GM13976 (cell line): Measurements from ENCODE around the gene UCN2.
"Not testable (repeated sequence)": the region's sequence is repeated elsewhere in the genome, so short reads cannot be mapped to it uniquely, and the experiment has no call there.

Experiments used
- DNase-seq: peaks from one replicate; pipeline ENCODE4 v3.0.0; 2012; ENCODE audit warnings: low spot score
- CTCF ChIP-seq: IDR thresholded peaks from 2 replicates; pipeline ENCODE4 v1.5.1; 2012; ENCODE audit warnings: borderline replicate concordance, mild to moderate bottlenecking; ENCODE audit not compliant: insufficient read depth; ENCODE audit errors: extremely low read depth, missing control alignments, control extremely low read depth
- in situ Hi-C: fragments of 300-500 bp; cut with MboI; formaldehyde crosslinking; loops from one replicate; pipeline ENCODE4 v1.12.0; 2022; ENCODE audit warnings: low sequenced_read_pairs, mixed read lengths, inconsistent platforms; ENCODE audit not compliant: unreplicated experiment

UCN2 gene

DNA sequence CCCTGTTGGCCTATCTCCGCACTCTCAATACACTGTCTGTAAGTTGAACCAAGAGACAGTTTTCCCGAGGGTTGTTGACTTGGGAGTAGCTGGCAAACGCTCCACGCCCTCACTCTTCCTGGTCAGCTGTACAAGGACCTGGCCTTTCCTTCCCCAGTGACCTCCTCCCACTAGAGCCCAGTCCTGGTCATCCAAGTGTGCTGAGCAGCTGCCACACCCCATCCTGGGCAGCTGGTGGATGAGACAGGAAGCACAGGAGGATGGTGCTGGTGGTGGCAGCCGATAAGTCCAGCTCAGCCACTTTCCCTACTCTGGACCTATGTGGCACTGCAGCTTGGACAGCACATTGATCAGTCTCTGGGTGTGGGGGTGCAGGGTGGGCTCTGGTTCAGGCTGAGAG lies 26.8 kb downstream of the UCN2 start:
- no peak for TF ChIP-seq CTCF
- in situ Hi-C loops = no loop called here
- DNase-seq = no peak

GRCh38 chr3:48536116-48536515 lies 27.5 kb downstream of the UCN2 start:
- TF ChIP-seq CTCF = no peak
- no peak for DNase-seq
- in situ Hi-C loops = no loop called here

DNA sequence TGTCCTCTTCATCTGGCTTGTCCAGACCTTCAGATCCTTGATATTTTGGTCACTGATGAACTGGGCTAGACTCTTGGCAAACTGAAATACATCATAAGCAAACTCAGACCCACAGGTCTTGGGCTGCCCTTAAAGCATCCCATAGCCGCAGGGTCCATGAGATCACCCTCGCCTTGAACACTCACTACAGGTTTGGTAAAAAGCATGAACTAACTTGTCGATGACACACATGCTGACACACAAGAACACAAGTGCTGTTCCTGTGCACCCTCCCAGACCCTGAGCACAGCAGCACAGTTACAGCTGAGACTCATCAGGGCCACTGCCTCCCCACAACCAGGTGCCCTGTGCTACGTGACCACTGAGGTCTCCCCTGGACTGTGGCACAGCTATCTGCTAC lies 28.0 kb downstream of the UCN2 start:
- no peak for DNase-seq
- no peak for TF ChIP-seq CTCF
- in situ Hi-C loops = no loop called here

DNA sequence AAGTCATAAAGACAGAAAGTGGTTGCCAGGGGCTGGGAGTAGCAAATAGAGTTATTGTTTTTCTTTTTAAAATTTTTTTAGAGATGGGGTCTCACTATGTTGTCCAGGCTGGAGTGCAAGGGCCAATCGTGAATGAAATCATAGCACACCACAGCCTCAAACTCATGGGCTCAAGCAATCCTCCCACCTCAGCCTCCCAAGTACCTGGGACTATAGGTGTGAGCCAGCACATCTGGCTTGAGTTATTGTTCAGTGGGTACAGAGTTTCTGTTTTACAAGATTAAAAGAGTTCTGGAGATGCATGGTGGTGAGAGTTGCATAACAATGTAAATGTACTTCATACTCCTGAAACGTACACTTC lies 30.6 kb downstream of the UCN2 start:
- in situ Hi-C loops = no loop called here
- no peak for DNase-seq
- TF ChIP-seq CTCF = no peak

- in situ Hi-C loops = no loop called here
- no peak for TF ChIP-seq CTCF
- DNase-seq = no peak
Observed at GRCh38 chr3:48532271-48532976, 31.2 kb downstream of the UCN2 start.

GRCh38 chr3:48530701-48531100 lies 32.9 kb downstream of the UCN2 start:
- in situ Hi-C loops, DNase-seq: not testable (repeated sequence)

GRCh38 chr3:48528754-48529153 lies 34.8 kb downstream of the UCN2 start:
- no peak for DNase-seq
- in situ Hi-C loops = no loop called here
- TF ChIP-seq CTCF = no peak

DNA sequence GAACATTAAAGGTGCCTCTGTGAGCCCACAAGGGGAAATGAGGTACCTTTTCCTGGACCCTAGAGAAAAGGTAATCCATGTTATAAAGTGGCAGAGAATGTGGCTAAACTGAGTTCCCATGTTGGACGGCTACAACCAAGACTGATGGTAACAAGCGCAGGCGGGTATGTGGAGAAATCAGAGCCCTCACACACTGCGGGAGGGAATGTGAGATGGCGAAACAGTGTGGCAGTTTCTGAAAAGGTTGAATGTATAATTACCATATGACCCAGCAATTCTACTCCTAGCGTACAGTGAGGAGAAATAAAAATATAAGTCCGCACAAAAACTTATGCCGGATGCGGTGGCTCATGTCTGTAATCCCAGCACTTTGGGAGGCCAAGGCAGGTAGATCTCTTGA lies 35.5 kb downstream of the UCN2 start:
- TF ChIP-seq CTCF = no peak
- no peak for DNase-seq
- in situ Hi-C loops = no loop called here
